Measurements from ENCODE around the gene TCEAL4. TPM values are rescaled to one million over a fixed set of nuclear protein-coding genes. Genes with fewer than 3 reads are reported as not detected.

TCEAL4 gene
- total RNA-seq, 4 donors from 2014 or later = 63.7 to 98.8 (median 80.4) TPM

DNA sequence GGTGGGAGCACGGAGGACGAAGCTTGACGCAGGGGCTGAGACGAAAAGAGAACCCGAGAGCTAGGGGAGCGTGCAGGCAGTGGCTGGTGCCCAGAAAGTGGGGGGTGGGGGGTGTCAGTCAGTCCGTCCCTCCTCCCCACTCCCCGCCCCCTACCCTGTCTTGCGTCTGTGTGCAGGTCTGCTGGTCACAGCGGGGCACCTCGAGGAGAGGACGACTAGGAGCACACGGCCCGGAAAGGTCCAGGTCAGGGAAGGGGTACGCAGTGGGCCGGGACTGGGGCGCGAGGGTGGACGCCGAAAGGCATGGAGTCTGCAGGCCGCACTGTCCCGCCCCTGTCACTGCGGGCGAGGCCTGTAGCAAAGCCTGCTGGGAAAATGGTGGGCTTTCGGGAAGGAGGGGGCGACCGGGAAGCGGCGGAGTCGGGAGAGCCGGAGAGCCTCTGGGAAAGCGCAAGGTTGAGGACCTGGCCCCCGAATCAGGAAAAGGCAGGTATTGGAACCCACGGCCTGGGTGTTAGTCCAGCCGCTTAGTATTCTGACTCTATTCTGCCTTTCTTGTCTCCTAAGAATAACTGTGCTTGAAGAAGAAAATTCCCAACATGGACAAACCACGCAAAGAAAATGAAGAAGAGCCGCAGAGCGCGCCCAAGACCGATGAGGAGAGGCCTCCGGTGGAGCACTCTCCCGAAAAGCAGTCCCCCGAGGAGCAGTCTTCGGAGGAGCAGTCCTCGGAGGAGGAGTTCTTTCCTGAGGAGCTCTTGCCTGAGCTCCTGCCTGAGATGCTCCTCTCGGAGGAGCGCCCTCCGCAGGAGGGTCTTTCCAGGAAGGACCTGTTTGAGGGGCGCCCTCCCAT, 44.2 kb downstream of the TCEAL4 start:
- WGBS, 2 donors = 0 to 31% methylated on average over 32 to 49 of the region's 49 CpGs
- DNase-seq (ENCODE audit: low spot score in 2 of 2) = peak; percentile 33 to 89
- TF ChIP-seq, protein P1, sequence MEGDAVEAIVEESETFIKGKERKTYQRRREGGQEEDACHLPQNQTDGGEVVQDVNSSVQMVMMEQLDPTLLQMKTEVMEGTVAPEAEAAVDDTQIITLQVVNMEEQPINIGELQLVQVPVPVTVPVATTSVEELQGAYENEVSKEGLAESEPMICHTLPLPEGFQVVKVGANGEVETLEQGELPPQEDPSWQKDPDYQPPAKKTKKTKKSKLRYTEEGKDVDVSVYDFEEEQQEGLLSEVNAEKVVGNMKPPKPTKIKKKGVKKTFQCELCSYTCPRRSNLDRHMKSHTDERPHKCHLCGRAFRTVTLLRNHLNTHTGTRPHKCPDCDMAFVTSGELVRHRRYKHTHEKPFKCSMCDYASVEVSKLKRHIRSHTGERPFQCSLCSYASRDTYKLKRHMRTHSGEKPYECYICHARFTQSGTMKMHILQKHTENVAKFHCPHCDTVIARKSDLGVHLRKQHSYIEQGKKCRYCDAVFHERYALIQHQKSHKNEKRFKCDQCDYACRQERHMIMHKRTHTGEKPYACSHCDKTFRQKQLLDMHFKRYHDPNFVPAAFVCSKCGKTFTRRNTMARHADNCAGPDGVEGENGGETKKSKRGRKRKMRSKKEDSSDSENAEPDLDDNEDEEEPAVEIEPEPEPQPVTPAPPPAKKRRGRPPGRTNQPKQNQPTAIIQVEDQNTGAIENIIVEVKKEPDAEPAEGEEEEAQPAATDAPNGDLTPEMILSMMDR (IDR thresholded peaks at IDR 0.05) = no peak
- no peak for TF ChIP-seq POLR2A (IDR thresholded peaks at IDR 0.05)
- H3K4me3 ChIP-seq (ENCODE audit: low read depth, poor library complexity, severe bottlenecking) = peak overlapping the region; percentile 65
- intact Hi-C loops (cut with DNase I; ENCODE audit: low total_unique reads) = no loop called here

- TF ChIP-seq, protein P1 (IDR thresholded peaks at IDR 0.05) = no peak
- no peak for TF ChIP-seq POLR2A (IDR thresholded peaks at IDR 0.05)
- intact Hi-C loops (cut with DNase I; ENCODE audit: low total_unique reads) = no loop called here
- H3K4me3 ChIP-seq (ENCODE audit: low read depth, poor library complexity, severe bottlenecking) = peak overlapping the region; percentile 65
- DNase-seq (ENCODE audit: low spot score in 2 of 2) = no peak
- WGBS, 2 donors = 7 to 35% methylated on average over 6 of the region's 6 CpGs
These were observed 44.8 kb downstream of the TCEAL4 start for GRCh38 chrX:103630171-103630511.

GRCh38 chrX:103631145-103631544, 45.8 kb downstream of the TCEAL4 start:
- TF ChIP-seq, protein P1 (IDR thresholded peaks at IDR 0.05) = no peak
- no peak for TF ChIP-seq POLR2A (IDR thresholded peaks at IDR 0.05)
- WGBS, 2 donors = 89 to 98% methylated on average over 5 of the region's 5 CpGs
- no peak overlapping the region for H3K4me3 ChIP-seq (ENCODE audit: low read depth, poor library complexity, severe bottlenecking)
- no peak for DNase-seq (ENCODE audit: low spot score in 2 of 2)
- intact Hi-C loops (cut with DNase I; ENCODE audit: low total_unique reads) = no loop called here

DNA sequence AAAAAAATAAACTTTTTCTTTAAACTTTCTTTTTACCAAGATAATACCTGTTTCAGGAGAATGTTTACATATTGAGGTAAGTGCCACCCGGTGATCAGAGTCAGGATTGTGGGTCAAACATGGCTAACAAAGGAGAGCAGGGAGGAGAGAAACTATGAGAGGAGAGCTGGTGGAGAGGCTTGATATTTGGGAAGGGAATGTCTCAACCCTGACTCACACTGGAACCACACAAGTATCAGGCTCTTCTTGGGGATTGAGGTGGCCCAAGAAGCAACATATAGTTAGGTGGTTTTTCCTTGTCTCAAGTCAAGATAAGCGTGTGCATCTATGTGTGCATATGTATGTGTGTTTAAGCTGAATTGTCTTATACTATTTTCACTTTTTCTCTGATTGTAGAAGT, 50.1 kb downstream of the TCEAL4 start:
- intact Hi-C loops (cut with DNase I; ENCODE audit: low total_unique reads) = no loop called here
- WGBS, 2 donors = 55 to 87% methylated on average over 2 of the region's 2 CpGs

More for the DNA sequence above, 50.1 kb downstream of the TCEAL4 start:
- H3K4me3 ChIP-seq (ENCODE audit: low read depth, poor library complexity, severe bottlenecking) = no peak overlapping the region
- TF ChIP-seq POLR2A (IDR thresholded peaks at IDR 0.05) = no peak
- TF ChIP-seq, protein P1 (IDR thresholded peaks at IDR 0.05) = no peak
- no peak for DNase-seq (ENCODE audit: low spot score in 2 of 2)

Other genes starting within 250 kb of the TCEAL4 start
- 10 to 100 TPM; 24.3 to 37.7 (median 27.5) TPM for gene TCEAL9, start 229.0 kb upstream of the TCEAL4 start, total RNA-seq
- gene BEX3, start 209.0 kb upstream of the TCEAL4 start, total RNA-seq = 10 to 100 TPM; 41.4 to 66.6 (median 57.3) TPM
- under 1 TPM; 0.13 to 0.84 (median 0.38) TPM for gene RAB40A, start 66.0 kb upstream of the TCEAL4 start, total RNA-seq
- 10 to 100 TPM; 18.4 to 21.5 (median 19.5) TPM for gene TCEAL3, start 22.4 kb downstream of the TCEAL4 start, total RNA-seq
- 10 to 100 TPM; 27.3 to 44.2 (median 38.6) TPM for gene TCEAL1, start 43.5 kb downstream of the TCEAL4 start, total RNA-seq
- gene MORF4L2, start 101.2 kb downstream of the TCEAL4 start, total RNA-seq = 100 to 1,000 TPM; 150 to 203 (median 193) TPM
- not detected for gene TMEM31, start 125.4 kb downstream of the TCEAL4 start, total RNA-seq
- 10 to 100 TPM in 2 of 4 donors, 1 to 10 TPM in 2; 5.4 to 15.7 (median 10.6) TPM for gene PLP1, start 191.3 kb downstream of the TCEAL4 start, total RNA-seq
- under 1 TPM; 0.11 to 0.55 (median 0.32) TPM for gene RAB9B, start 246.7 kb downstream of the TCEAL4 start, total RNA-seq